DOHH2 (cell line): ENCODE measurements around the gene PIR.

Experiments
- CTCF ChIP-seq: fragments of 200-600 bp; sonication (generic); IDR thresholded peaks from one replicate; pipeline ENCODE4 v1.5.1; 2014; ENCODE audit warnings: antibody characterized with exemption, mild to moderate bottlenecking, low read depth, low read length; ENCODE audit not compliant: poor library complexity, severe bottlenecking
- EZH2phosphoT487 ChIP-seq: fragments of 200-600 bp; sonication (generic); IDR thresholded peaks from 2 replicates; pipeline ENCODE4 v1.6.1; 2017; ENCODE audit warnings: borderline replicate concordance, mild to moderate bottlenecking, antibody characterized with exemption, low read length, moderate library complexity, mixed read lengths

GRCh38 chrX:15391850-15392249, 101.3 kb downstream of the PIR start:
- TF ChIP-seq CTCF = no peak
- TF ChIP-seq EZH2phosphoT487 = no peak
